HCT116 (cell line): ENCODE results near the gene P4HTM. TPM values are rescaled to one million over a fixed set of nuclear protein-coding genes. Genes with fewer than 3 reads are reported as not detected.

Experiments
- ATAC-seq: fragments of 200-7000 bp; cut with Tn5 transposase; 2 replicates; pipeline ENCODE4 v1.9.1; 2020; ENCODE audit warnings: mild to moderate bottlenecking, moderate library complexity
- BruUV-seq: library from RNA; stranded (reverse); fragments of 400-500 nt; replicated peaks from 2 replicates; lab custom pipeline; 2021; lab: Mats Ljungman, UMichigan
- CTCF ChIA-PET: fragments of 300-600 bp; sonication (Branson Sonifier 250); formaldehyde crosslinking; loops from one replicate; lab custom pipeline; 2021; ENCODE audit warnings: antibody characterized with exemption; lab: Charles Lee
- POLR2A ChIA-PET: fragments of 300-600, 350-600 bp; sonication (Branson Sonifier 250); formaldehyde crosslinking; loops from one replicate; lab custom pipeline; 2021; ENCODE audit warnings: antibody characterized with exemption; lab: Charles Lee
- RAD21 ChIA-PET, 2 experiments: fragments of 300-600 bp; sonication (Branson Sonifier 250); formaldehyde crosslinking; loops; one replicate each; lab custom pipeline; 2023; ENCODE audit warnings: low total read pairs in 2 of 2; ENCODE audit not compliant: uncharacterized antibody in 2 of 2, unreplicated experiment in 2 of 2, low non-redundant PET in 1 of 2; lab: Charles Lee
- DNase-seq: peaks from one replicate; pipeline ENCODE4 v3.0.0-alpha.2; 2010; ENCODE audit warnings: low read depth, low spot score
- H2AFZ ChIP-seq: fragments of 200-600 bp; shearing (Covaris generic), sonication (generic); 2 replicates; pipeline ENCODE4 v1.6.1; 2017; ENCODE audit warnings: low read depth, mixed run types, mixed read lengths, antibody characterized with exemption, low read length; ENCODE audit not compliant: poor library complexity, severe bottlenecking
- H3K27ac ChIP-seq: 2 replicates; pipeline ENCODE4 v1.5.1; 2012; ENCODE audit warnings: low read depth, low read length
- H3K27me3 ChIP-seq: fragments of 200-600 bp; sonication (generic); 2 replicates; pipeline ENCODE4 v1.6.1; 2016; ENCODE audit warnings: mixed run types, low read length, mixed read lengths; ENCODE audit not compliant: insufficient read depth
- H3K36me3 ChIP-seq, 2 experiments: fragments of 200-500 bp in 1 of 2; fragments of 200-600 bp in 1 of 2; sonication (Bioruptor generic) in 1 of 2; sonication (generic) in 1 of 2; 2 replicates each; pipeline versions ENCODE4 v1.5.1 to v1.6.1; 2014 to 2016; ENCODE audit warnings: low read length in 2 of 2, inconsistent platforms in 1 of 2, mixed read lengths in 1 of 2, mixed run types in 1 of 2; ENCODE audit not compliant: insufficient read depth in 2 of 2, control insufficient read depth in 1 of 2
- H3K4me1 ChIP-seq, 2 experiments: fragments of 200-600 bp in 1 of 2; sonication (generic) in 1 of 2; 2 replicates each; pipeline versions ENCODE4 v1.5.1 to v1.6.1; 2012 to 2017; ENCODE audit warnings: low read length in 2 of 2, inconsistent platforms in 1 of 2, mild to moderate bottlenecking in 1 of 2, mixed read lengths in 1 of 2, mixed run types in 1 of 2, moderate library complexity in 1 of 2; ENCODE audit not compliant: insufficient read depth in 2 of 2, control insufficient read depth in 1 of 2
- H3K4me2 ChIP-seq: fragments of 200-600 bp; sonication (generic); 2 replicates; pipeline ENCODE4 v1.6.1; 2017; ENCODE audit warnings: mixed run types, low read length, mixed read lengths
- H3K4me3 ChIP-seq, 2 experiments: fragments of 200-600 bp in 1 of 2; sonication (generic) in 1 of 2; replicated peaks in 1 of 2; 2 replicates each; pipeline ENCODE4 v1.5.1; 2011 to 2016; ENCODE audit warnings: low read length in 2 of 2, control low read depth in 1 of 2, low read depth in 1 of 2, mild to moderate bottlenecking in 1 of 2, mixed read lengths in 1 of 2, mixed run types in 1 of 2
- H3K79me2 ChIP-seq: fragments of 200-600 bp; sonication (generic); 2 replicates; pipeline ENCODE4 v1.6.1; 2017; ENCODE audit warnings: mild to moderate bottlenecking, mixed run types, low read length, moderate library complexity, mixed read lengths; ENCODE audit not compliant: insufficient read depth
- H3K9ac ChIP-seq: fragments of 200-600 bp; sonication (generic); 2 replicates; pipeline ENCODE4 v1.6.1; 2016; ENCODE audit warnings: low read length, mixed read lengths
- H3K9me2 ChIP-seq: fragments of 200-600 bp; sonication (generic), shearing (Covaris generic); 2 replicates; pipeline ENCODE4 v1.6.1; 2017; ENCODE audit warnings: mixed run types, mild to moderate bottlenecking, moderate library complexity; ENCODE audit not compliant: insufficient read depth
- H3K9me3 ChIP-seq, 2 experiments: fragments of 200-500 bp in 1 of 2; fragments of 200-600 bp in 1 of 2; sonication (Bioruptor generic) in 1 of 2; sonication (generic) in 1 of 2; 2 replicates each; pipeline ENCODE4 v1.6.1; 2014 to 2017; ENCODE audit warnings: low read length in 2 of 2, mixed read lengths in 2 of 2, inconsistent platforms in 1 of 2, low read depth in 1 of 2, mild to moderate bottlenecking in 1 of 2, mixed run types in 1 of 2, moderate library complexity in 1 of 2; ENCODE audit not compliant: control insufficient read depth in 1 of 2, insufficient read depth in 1 of 2
- H4K20me1 ChIP-seq: fragments of 200-600 bp; sonication (generic), shearing (Covaris generic); 2 replicates; pipeline ENCODE4 v1.6.1; 2017; ENCODE audit warnings: mixed run types, mild to moderate bottlenecking, moderate library complexity; ENCODE audit not compliant: insufficient read depth
- RAD21 ChIP-seq: IDR thresholded peaks from 2 replicates; pipeline ENCODE4 v1.6.1; 2012; ENCODE audit warnings: low read depth, mild to moderate bottlenecking
- intact Hi-C: fragments of 100-400 bp; cut with micrococcal nuclease; formaldehyde crosslinking; loops from 2 replicates; pipeline ENCODE4 v1.10.0; 2022
- total RNA-seq: library from RNA; stranded (reverse); gene quantifications from one replicate; pipeline ENCODE4 v1.2.1, GENCODE V29; 2021; ENCODE audit not compliant: unreplicated experiment
- TF ChIP-seq, protein P1 (sequence below): IDR thresholded peaks from 2 replicates; pipeline ENCODE4 v1.6.1; 2012

P4HTM gene
- total RNA-seq, 1 experiment from 2014 or later, result 60.5 TPM

DNA sequence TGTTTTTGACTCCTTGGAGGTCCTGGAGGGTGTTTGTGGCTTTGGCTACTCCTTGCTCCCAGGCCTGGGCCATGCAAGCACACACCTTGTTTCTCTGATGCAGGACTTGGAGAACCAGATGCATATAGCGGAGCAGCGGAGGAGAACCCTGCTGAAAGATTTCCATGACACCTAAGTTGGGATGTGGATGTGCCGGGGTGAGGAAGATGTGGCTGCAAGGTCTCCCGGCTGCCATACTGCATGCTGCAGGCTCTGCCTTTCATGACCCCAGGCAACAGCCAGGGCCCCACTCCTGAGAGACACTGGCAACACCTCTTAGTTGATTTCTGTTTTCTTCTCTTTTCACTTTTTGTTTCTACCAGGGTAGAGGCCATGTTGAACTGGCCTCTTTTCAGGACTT, 6.9 kb upstream of the P4HTM start:
- DNase-seq (no peak), ATAC-seq (no peak)
- Histone ChIP-seq H3K9ac (no peak overlapping the region), H3K4me1 (peaks cover 2 to 5% of the 10 kb centered on the region in 2 experiments; a peak in 1 of 4 replicates), H3K27ac (no peak overlapping the region), H3K4me2 (no peak overlapping the region), H3K27me3 (no peaks in the 10 kb centered on the region), H3K9me3 (no peaks in the 10 kb centered on the region), H3K4me3 (no peak overlapping the region), H4K20me1 (no peaks in the 10 kb centered on the region), H3K36me3 (peaks cover 36 to 45% of the 10 kb centered on the region in 2 experiments), H2AFZ (no peak overlapping the region), H3K79me2 (peaks cover 4% of the 10 kb centered on the region; the same call in 1 of the 2 replicates), H3K9me2 (no peaks in the 10 kb centered on the region)
- intact Hi-C loops, result no loop called here
- TF ChIP-seq, protein P1, sequence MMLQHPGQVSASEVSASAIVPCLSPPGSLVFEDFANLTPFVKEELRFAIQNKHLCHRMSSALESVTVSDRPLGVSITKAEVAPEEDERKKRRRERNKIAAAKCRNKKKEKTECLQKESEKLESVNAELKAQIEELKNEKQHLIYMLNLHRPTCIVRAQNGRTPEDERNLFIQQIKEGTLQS, result no peak
- no TSS peak for BruUV-seq
- CTCF ChIA-PET, result no interaction called here
- RAD21 ChIA-PET, result no interaction called here
- POLR2A ChIA-PET, result no interaction called here

DNA sequence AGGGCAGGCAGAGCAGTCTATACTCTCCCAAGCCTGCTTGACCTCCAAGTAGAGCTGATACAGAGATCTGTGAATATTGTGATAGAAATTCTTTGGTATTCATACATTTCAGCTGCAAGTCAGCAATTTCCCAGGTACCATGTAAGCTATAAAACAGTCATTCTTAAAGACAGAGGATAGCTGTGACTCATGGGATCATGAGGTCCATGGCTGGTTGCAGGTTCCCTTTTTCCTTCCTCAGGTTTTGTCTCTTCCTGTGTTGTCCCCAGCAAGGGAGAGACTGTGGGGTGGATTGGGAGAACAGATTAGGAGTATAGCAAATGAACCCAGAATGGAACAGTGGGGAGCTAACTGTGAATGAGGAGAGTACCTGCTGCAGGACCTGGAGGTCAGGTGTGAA, 5.4 kb upstream of the P4HTM start:
- Histone ChIP-seq H3K4me3 (no peak overlapping the region), H3K9me2 (no peaks in the 10 kb centered on the region), H2AFZ (no peak overlapping the region), H3K9ac (no peak overlapping the region), H3K79me2 (peaks cover 12% of the 10 kb centered on the region), H3K4me1 (peaks cover 17% of the 10 kb centered on the region in 2 experiments), H4K20me1 (no peaks in the 10 kb centered on the region), H3K9me3 (no peaks in the 10 kb centered on the region), H3K27me3 (no peaks in the 10 kb centered on the region), H3K4me2 (no peak overlapping the region), H3K36me3 (peaks cover 26 to 37% of the 10 kb centered on the region in 2 experiments), H3K27ac (no peak overlapping the region)
- intact Hi-C loops, result no loop called here
- ChIA-PET POLR2A (no interaction called here), CTCF (interaction anchor here (0.7 kb wide), 1 partner anchor 23 kb away, joined by 3 read pairs; the partner anchor contains the start of gene WDR6), RAD21 (no interaction called here)
- ATAC-seq (no peak), DNase-seq (no peak)
- no peak for TF ChIP-seq RAD21
- no TSS peak for BruUV-seq
